BE2C (cell line): Measurements from ENCODE around the gene GIGYF2.
"Not testable (repeated sequence)": the region's sequence is repeated elsewhere in the genome, so short reads cannot be mapped to it uniquely, and the experiment has no call there.

Experiments
- DNase-seq: peaks from one replicate; pipeline ENCODE4 v3.0.0-alpha.2; 2020
- H3K27me3 ChIP-seq: fragments of 250-450 bp; sonication (Bioruptor Pico); 2 replicates; pipeline ENCODE4 v1.5.1; 2020; ENCODE audit warnings: mild to moderate bottlenecking
- H3K36me3 ChIP-seq: fragments of 250-450 bp; sonication (Bioruptor Pico); 2 replicates; pipeline ENCODE4 v1.5.1; 2020; ENCODE audit warnings: mild to moderate bottlenecking
- H3K4me1 ChIP-seq: fragments of 250-450 bp; sonication (Bioruptor Pico); 2 replicates; pipeline ENCODE4 v1.5.1; 2020
- H3K4me3 ChIP-seq: 2 replicates; pipeline ENCODE4 v1.5.1; 2011; ENCODE audit warnings: low read depth, low read length
- H3K9me3 ChIP-seq: fragments of 250-450 bp; sonication (Bioruptor Pico); 2 replicates; pipeline ENCODE4 v1.5.1; 2020
- TF ChIP-seq, protein P1 (sequence below): IDR thresholded peaks from 2 replicates; pipeline ENCODE4 v1.5.1; 2012; ENCODE audit warnings: mild to moderate bottlenecking, low read depth, low read length

The GIGYF2 gene

GRCh38 chr2:232683368-232683767 is 13.8 kb upstream of the GIGYF2 start:
- Histone ChIP-seq H3K36me3 (no peaks in the 10 kb centered on the region), H3K9me3 (no peaks in the 10 kb centered on the region), H3K4me1 (no peaks in the 10 kb centered on the region), H3K4me3 (no peak overlapping the region), H3K27me3 (no peaks in the 10 kb centered on the region)
- DNase-seq, result no peak
- TF ChIP-seq, protein P1, sequence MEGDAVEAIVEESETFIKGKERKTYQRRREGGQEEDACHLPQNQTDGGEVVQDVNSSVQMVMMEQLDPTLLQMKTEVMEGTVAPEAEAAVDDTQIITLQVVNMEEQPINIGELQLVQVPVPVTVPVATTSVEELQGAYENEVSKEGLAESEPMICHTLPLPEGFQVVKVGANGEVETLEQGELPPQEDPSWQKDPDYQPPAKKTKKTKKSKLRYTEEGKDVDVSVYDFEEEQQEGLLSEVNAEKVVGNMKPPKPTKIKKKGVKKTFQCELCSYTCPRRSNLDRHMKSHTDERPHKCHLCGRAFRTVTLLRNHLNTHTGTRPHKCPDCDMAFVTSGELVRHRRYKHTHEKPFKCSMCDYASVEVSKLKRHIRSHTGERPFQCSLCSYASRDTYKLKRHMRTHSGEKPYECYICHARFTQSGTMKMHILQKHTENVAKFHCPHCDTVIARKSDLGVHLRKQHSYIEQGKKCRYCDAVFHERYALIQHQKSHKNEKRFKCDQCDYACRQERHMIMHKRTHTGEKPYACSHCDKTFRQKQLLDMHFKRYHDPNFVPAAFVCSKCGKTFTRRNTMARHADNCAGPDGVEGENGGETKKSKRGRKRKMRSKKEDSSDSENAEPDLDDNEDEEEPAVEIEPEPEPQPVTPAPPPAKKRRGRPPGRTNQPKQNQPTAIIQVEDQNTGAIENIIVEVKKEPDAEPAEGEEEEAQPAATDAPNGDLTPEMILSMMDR, result no peak

GRCh38 chr2:232685391-232685790 is 11.7 kb upstream of the GIGYF2 start:
- not testable (repeated sequence) for H3K4me3 ChIP-seq, H3K9me3 ChIP-seq, DNase-seq, H3K36me3 ChIP-seq, H3K27me3 ChIP-seq, H3K4me1 ChIP-seq

GRCh38 chr2:232687382-232688160 is 9.6 kb upstream of the GIGYF2 start:
- DNase-seq, result no peak
- H3K4me1 ChIP-seq, result no peaks in the 10 kb centered on the region; the same call in 1 of the 2 replicates
- H3K27me3 ChIP-seq, result no peaks in the 10 kb centered on the region
- no peak overlapping the region for H3K4me3 ChIP-seq
- H3K36me3 ChIP-seq, result no peaks in the 10 kb centered on the region
- H3K9me3 ChIP-seq, result no peaks in the 10 kb centered on the region
- TF ChIP-seq, protein P1, result no peak

DNA sequence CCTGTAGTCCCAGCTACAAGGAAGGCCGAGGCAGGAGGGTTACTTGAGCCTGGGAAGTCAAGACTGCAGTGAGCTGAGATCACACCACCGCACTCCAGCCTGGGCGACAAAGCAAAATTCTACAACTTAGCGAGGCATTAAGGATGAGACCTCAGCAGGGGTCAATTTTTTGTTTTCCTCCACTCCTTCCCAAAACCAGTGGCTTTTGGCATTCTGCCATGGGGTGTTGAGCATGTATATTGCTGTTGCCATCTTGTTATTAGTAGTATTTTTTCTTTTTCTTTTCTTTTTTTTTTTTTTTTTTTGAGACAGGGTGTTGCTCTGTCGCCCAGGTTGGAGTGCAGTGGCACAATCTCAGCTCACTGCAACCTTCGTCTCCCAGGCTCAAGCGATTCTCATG is 8.9 kb upstream of the GIGYF2 start:
- Histone ChIP-seq H3K36me3 (no peaks in the 10 kb centered on the region), H3K4me3 (no peak overlapping the region), H3K27me3 (no peaks in the 10 kb centered on the region), H3K4me1 (no peaks in the 10 kb centered on the region; the same call in 1 of the 2 replicates), H3K9me3 (no peaks in the 10 kb centered on the region)
- TF ChIP-seq, protein P1, result no peak
- no peak for DNase-seq

- TF ChIP-seq, protein P1, result no peak
- Histone ChIP-seq H3K4me3 (no peak overlapping the region), H3K4me1 (no peaks in the 10 kb centered on the region; the same call in 1 of the 2 replicates), H3K36me3 (no peaks in the 10 kb centered on the region), H3K27me3 (no peaks in the 10 kb centered on the region), H3K9me3 (no peaks in the 10 kb centered on the region)
- peak; percentile 67 for DNase-seq
Measured at GRCh38 chr2:232689152-232689910, 7.8 kb upstream of the GIGYF2 start.

GRCh38 chr2:232691117-232691516 is 6.0 kb upstream of the GIGYF2 start:
- not testable (repeated sequence) for H3K36me3 ChIP-seq, DNase-seq, H3K4me1 ChIP-seq, H3K27me3 ChIP-seq, H3K4me3 ChIP-seq, H3K9me3 ChIP-seq

DNA sequence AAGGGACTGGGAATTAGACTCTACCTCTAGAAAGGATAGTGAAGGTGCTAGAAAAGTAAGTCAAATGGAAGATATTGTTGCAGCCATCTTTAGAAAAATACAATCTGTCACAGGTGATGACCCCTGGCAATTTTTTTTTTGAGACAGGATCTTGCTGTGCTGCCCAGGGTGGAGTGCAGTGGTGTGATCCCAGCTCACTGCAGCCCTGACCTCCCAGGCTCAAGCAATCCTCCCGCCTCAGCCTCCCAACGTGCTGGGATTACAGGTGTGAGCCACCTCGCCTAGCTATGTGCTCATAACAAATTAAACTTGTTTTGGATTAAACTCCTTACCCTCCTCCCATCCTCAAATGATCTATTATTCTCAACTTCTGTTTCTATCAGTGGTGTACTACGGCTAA is 3.8 kb upstream of the GIGYF2 start:
- no peaks in the 10 kb centered on the region; the same call in 1 of the 2 replicates for H3K4me1 ChIP-seq
- TF ChIP-seq, protein P1, result no peak
- DNase-seq, result no peak
- H3K36me3 ChIP-seq, result no peaks in the 10 kb centered on the region; the same call in 1 of the 2 replicates
- no peaks in the 10 kb centered on the region for H3K9me3 ChIP-seq
- no peak overlapping the region for H3K4me3 ChIP-seq
- H3K27me3 ChIP-seq, result no peaks in the 10 kb centered on the region
